Fibroblast of pulmonary artery (primary cell): ENCODE measurements around the gene ANTXR1.

ENCODE experiments used
- DNase-seq: peaks from one replicate; pipeline ENCODE4 v3.0.0-alpha.2; 2010; ENCODE audit warnings: low read depth
- H3K4me3 ChIP-seq: replicated peaks from 2 replicates; pipeline ENCODE4 v1.5.1; 2011; ENCODE audit warnings: low read depth, mild to moderate bottlenecking, control low read depth, low read length, moderate library complexity
- TF ChIP-seq, protein P1 (sequence below): IDR thresholded peaks from 2 replicates; pipeline ENCODE4 v1.5.1; 2011; ENCODE audit warnings: mild to moderate bottlenecking, control low read depth, low read length, inconsistent platforms; ENCODE audit errors: missing control alignments

Gene ANTXR1

DNA sequence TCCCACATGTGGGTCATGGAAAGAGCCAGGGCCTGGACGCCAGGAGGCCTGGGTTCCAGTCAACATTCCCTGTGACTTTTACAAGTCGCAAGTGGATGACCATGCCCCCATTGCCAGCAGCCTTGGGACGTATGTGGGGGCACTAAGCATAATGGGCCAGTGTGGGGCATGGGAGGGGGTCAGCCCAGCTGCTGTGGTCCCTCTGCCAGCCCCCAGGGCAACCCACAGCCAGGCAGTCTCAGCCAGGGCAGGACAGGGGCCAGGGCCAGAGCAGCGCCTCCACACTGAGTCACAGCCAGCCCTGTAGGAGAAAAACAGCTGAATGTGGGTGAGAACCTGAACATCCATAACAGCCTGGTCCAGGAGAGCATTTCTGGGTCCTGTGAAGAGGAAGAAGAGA, 200.8 kb downstream of the ANTXR1 start:
- no peak for DNase-seq
- H3K4me3 ChIP-seq = no peak overlapping the region
- TF ChIP-seq, protein P1, sequence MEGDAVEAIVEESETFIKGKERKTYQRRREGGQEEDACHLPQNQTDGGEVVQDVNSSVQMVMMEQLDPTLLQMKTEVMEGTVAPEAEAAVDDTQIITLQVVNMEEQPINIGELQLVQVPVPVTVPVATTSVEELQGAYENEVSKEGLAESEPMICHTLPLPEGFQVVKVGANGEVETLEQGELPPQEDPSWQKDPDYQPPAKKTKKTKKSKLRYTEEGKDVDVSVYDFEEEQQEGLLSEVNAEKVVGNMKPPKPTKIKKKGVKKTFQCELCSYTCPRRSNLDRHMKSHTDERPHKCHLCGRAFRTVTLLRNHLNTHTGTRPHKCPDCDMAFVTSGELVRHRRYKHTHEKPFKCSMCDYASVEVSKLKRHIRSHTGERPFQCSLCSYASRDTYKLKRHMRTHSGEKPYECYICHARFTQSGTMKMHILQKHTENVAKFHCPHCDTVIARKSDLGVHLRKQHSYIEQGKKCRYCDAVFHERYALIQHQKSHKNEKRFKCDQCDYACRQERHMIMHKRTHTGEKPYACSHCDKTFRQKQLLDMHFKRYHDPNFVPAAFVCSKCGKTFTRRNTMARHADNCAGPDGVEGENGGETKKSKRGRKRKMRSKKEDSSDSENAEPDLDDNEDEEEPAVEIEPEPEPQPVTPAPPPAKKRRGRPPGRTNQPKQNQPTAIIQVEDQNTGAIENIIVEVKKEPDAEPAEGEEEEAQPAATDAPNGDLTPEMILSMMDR = no peak

- DNase-seq = peak; percentile 83
- TF ChIP-seq, protein P1 = no peak
- H3K4me3 ChIP-seq = no peak overlapping the region
Observed at GRCh38 chr2:69214898-69215297, 201.9 kb downstream of the ANTXR1 start.

DNA sequence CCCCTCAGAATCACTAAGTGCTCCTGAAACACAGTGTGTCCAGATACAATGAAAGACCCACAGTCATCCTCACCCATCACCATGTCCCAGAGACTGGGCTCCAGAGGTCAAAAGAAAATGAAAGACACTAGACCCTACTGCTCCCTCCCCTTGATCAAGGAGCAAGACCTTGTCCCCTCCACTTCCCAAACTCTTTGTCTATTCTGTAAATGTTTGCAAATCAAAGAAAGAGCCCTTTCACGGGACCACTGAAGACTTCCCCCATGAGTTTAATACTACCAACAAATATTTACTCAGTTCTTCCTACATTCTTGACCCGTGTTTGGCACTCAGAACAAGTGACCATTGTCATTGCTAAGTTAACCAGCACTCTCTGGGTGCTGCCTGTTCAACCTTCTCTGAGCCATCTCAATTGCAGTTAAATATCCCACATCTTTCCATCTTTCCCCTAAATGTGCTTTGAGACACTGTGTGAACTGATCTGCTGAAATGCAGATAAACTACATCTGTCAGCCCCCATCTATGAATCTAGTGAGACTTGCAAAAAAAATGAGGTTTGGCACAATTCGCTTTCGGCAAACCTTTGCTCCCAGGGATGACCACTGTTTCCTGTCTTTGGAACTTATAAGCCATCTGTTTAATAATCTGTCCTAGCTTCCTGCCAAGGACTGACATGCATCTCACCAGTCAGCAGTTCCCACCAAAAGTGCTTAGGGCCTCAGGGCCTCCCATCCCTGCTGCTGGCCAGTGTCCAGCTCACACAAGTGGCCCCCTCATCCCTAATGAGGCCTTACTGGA, 203.8 kb downstream of the ANTXR1 start:
- DNase-seq = peak; percentile 90
- TF ChIP-seq, protein P1 = no peak
- H3K4me3 ChIP-seq = no peak overlapping the region

DNA sequence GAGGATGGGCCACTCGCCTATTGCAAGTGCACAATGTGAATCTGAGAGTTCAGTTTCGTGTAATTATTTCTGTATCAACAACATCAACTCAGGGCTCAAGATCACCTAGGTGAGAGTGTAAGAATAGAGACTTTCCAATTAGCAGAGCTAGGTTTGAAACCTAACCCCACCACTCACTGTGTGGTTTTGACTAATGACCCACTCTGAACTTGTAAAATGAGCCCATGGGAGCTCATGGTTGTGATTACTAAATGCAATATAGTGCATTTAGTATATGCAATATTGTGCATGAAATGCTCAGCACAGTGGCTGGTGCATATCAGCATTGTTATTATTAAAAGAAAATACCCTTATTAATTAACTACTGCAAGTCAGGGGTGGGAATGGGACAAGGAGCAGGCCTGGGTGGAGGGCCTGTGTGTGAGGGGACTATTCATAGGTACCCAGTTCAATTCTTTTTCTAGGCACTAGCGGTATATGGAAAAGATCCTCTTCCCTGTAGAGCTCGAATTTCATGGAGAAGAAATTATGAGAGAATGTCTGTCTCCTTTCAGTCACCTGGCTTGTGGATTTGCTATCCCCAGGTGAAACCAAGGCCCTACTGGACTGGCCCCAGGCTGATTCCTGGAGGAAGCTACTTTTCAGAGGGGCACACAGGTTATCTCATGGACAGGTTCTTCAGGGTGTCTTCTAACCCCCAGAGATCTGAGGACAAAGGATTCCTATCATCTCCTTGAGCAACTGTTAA, 204.5 kb downstream of the ANTXR1 start:
- no peak for DNase-seq
- no peak overlapping the region for H3K4me3 ChIP-seq
- TF ChIP-seq, protein P1 = no peak

DNA sequence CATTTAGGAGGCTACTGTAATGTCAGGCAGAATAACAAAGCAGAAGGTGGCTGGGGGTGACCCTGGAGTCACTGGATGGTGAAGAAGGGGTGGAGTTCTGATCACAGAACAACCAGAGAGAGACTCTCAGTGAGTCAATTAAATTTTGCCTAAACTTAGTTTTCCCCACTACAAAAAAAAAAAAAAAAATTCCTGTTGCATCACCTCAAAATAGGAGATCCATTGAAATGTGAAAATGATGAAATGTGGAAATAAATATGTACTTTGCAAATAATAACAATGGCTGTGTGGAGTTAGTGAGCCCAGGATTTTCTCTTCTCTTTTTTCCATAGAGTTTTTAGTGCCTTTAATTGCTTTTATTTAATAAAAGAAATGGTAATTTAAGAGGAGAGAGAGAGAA, 208.5 kb downstream of the ANTXR1 start:
- H3K4me3 ChIP-seq = no peak overlapping the region
- TF ChIP-seq, protein P1 = no peak
- peak; percentile 52 for DNase-seq

DNA sequence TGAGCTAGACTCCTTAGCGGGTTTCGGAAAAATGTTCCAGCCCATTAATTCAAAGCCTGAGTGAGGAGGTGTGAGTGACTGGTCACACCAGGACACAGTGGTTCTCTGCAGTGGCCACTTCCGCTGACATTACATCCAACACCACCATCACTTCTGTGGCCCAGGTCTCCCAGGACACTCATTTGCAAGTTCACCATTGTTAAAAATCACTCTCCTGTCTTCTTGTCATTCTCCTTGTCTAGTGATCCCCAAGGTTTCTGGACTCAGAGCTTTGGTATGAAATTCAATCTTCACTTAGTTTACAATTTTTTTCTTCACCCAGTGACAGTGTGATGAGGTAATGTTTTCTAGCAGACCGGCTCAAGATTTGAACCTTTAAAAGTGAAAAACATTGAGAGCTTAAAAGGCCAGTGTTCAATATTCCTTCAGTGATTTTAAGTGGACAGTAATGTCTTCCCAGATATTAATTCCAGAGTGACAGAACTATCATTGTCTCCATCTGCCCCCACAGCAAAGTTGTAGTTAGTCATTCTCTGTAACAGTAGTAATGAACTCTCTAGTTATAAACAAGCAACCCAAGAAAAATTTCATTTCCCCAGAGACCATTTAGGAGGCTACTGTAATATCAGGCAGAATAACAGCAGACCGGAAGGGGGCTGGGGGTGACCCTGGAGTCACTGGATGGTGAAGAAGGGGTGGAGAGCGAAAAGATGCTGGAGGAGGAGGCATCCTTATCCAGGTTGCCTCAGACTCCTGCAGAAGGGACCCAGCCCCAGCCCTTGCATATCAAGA, 209.2 kb downstream of the ANTXR1 start:
- TF ChIP-seq, protein P1 = no peak
- peak; percentile 68 for DNase-seq
- H3K4me3 ChIP-seq = no peak overlapping the region
